Fibroblast of skin of abdomen (primary cell): ENCODE results near the gene GPC5.
"Not testable (repeated sequence)": the region's sequence is repeated elsewhere in the genome, so short reads cannot be mapped to it uniquely, and the experiment has no call there.

Source experiments
- DNase-seq: peaks from one replicate; pipeline ENCODE4 v3.0.0-alpha.2; 2013

Gene GPC5

DNA sequence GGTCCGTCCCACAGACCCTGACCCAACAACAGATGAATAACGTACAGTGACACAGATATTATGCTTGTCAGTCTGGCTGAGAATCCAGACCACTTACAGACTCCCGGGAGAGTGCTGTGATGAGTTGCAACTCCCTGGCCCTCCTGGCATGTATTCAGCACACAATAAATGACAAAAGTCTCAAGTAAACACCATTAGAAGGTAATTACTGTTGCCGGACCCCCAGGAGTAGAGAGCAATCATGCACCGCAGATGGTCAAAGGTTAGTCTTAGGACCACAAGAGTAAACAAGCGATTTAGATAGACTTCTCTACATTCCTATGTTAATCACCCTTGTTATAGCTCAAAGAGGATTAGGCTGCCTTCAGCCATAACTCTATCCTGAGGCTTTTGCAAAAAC lies 1101.8 kb downstream of the GPC5 start:
- no peak for DNase-seq

- DNase-seq, result peak; percentile 67
These were observed 1112.0 kb downstream of the GPC5 start for GRCh38 chr13:92510416-92510815.

GRCh38 chr13:92512852-92513251 lies 1114.4 kb downstream of the GPC5 start:
- no peak for DNase-seq

GRCh38 chr13:92513672-92514071 lies 1115.3 kb downstream of the GPC5 start:
- no peak for DNase-seq

GRCh38 chr13:92514420-92515125 lies 1116.2 kb downstream of the GPC5 start:
- DNase-seq, result no peak

DNA sequence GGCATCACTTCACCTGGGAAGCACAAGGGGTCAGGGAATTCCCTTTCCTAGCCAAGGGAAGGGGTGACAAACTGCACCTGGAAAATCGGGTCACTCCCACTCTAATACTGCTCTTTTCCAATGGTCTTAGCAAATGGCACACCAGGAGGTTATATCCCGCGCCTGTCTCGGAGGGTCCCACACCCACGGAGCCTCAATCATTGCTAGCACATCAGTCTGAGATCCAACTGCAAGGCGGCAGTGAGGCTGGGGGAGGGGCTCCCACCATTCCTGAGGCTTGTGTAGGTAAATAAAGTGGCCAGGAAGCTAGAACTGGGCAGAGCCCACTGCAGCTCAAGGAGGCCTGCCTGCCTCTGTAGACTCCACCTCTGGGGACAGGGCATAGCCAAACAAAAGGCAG lies 1118.5 kb downstream of the GPC5 start:
- not testable (repeated sequence) for DNase-seq

- DNase-seq, result not testable (repeated sequence)
These were observed 1120.2 kb downstream of the GPC5 start for GRCh38 chr13:92518622-92519021.

DNA sequence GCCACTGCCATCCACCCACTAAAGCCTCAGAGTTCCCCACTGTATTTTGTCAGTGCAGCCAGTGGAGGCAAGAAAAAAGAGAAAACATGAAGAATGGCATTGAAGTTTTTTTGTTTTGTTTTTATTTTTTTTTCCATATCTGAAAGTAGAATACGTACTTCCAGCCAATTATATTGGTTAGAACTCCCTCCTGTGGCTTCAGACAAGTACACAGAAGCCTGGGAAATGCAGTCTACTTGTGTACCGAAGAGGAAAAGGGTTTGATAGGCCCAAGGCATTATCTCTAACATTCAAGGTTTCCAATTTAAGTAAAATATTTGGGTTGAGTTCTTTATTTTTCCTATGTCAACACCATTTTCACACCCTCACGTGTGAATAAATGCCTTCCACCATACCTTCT lies 1131.9 kb downstream of the GPC5 start:
- no peak for DNase-seq

GRCh38 chr13:92535222-92536006 lies 1137.0 kb downstream of the GPC5 start:
- DNase-seq, result no peak

DNA sequence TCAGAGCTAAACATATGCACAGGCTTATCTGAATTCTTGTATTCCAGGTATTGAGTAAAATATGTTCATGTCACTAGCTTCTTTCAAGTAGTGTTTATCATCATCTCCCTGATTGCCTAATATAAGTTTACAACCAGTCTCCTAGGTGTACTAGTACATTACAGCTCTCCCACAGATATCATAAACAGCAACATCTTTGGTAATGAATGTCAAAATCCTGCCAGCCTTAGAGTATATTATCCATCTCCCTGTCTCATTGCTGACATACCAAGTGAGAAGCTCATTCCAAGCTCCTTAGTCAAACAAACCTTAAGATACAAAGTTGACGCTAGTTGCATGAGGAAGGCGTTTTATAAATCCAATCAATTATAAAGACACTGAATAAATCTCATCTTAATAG lies 1139.0 kb downstream of the GPC5 start:
- DNase-seq, result peak; percentile 6

GRCh38 chr13:92538164-92538563 lies 1139.7 kb downstream of the GPC5 start:
- no peak for DNase-seq

GRCh38 chr13:92539148-92539547 lies 1140.7 kb downstream of the GPC5 start:
- DNase-seq, result not testable (repeated sequence)

DNA sequence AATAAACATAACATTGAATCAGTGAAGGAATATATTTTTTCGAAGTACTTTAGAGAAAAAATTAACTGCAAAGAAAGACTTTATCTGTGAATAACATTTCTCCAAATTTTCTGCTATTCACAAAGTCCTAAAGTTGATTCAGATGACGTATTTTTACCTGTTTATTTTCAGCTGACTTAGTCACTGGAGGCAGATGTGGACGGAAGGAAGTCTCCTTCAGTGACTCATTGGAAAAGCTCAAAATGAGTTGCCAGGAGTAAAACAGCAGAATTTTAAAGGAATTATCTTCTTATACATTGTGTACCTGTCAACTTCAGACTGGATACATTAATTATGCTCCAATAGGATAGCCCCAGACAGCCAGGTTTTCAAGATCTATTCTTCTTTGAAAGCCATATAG lies 1148.8 kb downstream of the GPC5 start:
- DNase-seq, result no peak

GRCh38 chr13:92549276-92549675 lies 1150.9 kb downstream of the GPC5 start:
- DNase-seq, result no peak

GRCh38 chr13:92553470-92554114 lies 1155.2 kb downstream of the GPC5 start:
- DNase-seq, result no peak

GRCh38 chr13:92560883-92561282 lies 1162.5 kb downstream of the GPC5 start:
- DNase-seq, result no peak

- DNase-seq, result no peak
These were observed 1166.5 kb downstream of the GPC5 start for GRCh38 chr13:92564942-92565341.

- no peak for DNase-seq
These were observed 1168.3 kb downstream of the GPC5 start for GRCh38 chr13:92566767-92567166.

DNA sequence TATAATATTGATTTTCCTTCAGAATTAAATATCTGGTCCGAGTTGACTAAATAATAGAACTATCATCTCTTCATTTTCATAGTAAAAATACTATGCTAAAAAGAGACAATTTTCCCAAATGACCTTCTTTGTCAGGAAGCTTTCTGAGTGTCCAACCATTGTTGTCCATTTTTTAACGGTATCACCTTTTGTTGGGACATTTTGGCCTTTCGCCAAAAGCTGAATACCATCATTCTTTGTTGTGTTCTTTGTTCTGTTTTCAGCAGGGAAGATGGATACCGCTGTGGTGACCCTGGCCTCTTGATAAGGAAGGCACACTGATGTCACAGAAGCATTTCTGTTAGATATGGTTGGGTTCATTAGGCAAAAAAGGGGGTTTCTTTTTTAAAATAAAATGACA lies 1173.8 kb downstream of the GPC5 start:
- DNase-seq, result no peak

- peak; percentile 33 for DNase-seq
These were observed 1175.1 kb downstream of the GPC5 start for GRCh38 chr13:92573467-92574057.

GRCh38 chr13:92574499-92574898 lies 1176.1 kb downstream of the GPC5 start:
- no peak for DNase-seq

GRCh38 chr13:92575777-92576176 lies 1177.4 kb downstream of the GPC5 start:
- no peak for DNase-seq

GRCh38 chr13:92578358-92578757 lies 1179.9 kb downstream of the GPC5 start:
- no peak for DNase-seq
